HCT116 (cell line): Measurements from ENCODE around the gene NXT1. TPM values are rescaled to one million over a fixed set of nuclear protein-coding genes. Genes with fewer than 3 reads are reported as not detected.

Experiments
- ATAC-seq: fragments of 200-7000 bp; cut with Tn5 transposase; 2 replicates; pipeline ENCODE4 v1.9.1; 2020; ENCODE audit warnings: mild to moderate bottlenecking, moderate library complexity
- BruUV-seq: library from RNA; stranded (reverse); fragments of 400-500 nt; replicated peaks from 2 replicates; lab custom pipeline; 2021; lab: Mats Ljungman, UMichigan
- CTCF ChIA-PET: fragments of 300-600 bp; sonication (Branson Sonifier 250); formaldehyde crosslinking; loops from one replicate; lab custom pipeline; 2021; ENCODE audit warnings: antibody characterized with exemption; lab: Charles Lee
- POLR2A ChIA-PET: fragments of 300-600, 350-600 bp; sonication (Branson Sonifier 250); formaldehyde crosslinking; loops from one replicate; lab custom pipeline; 2021; ENCODE audit warnings: antibody characterized with exemption; lab: Charles Lee
- RAD21 ChIA-PET, 2 experiments: fragments of 300-600 bp; sonication (Branson Sonifier 250); formaldehyde crosslinking; loops; one replicate each; lab custom pipeline; 2023; ENCODE audit warnings: low total read pairs in 2 of 2; ENCODE audit not compliant: uncharacterized antibody in 2 of 2, unreplicated experiment in 2 of 2, low non-redundant PET in 1 of 2; lab: Charles Lee
- DNase-seq: peaks from one replicate; pipeline ENCODE4 v3.0.0-alpha.2; 2010; ENCODE audit warnings: low read depth, low spot score
- H2AFZ ChIP-seq: fragments of 200-600 bp; shearing (Covaris generic), sonication (generic); 2 replicates; pipeline ENCODE4 v1.6.1; 2017; ENCODE audit warnings: low read depth, mixed run types, mixed read lengths, antibody characterized with exemption, low read length; ENCODE audit not compliant: poor library complexity, severe bottlenecking
- H3K27ac ChIP-seq: 2 replicates; pipeline ENCODE4 v1.5.1; 2012; ENCODE audit warnings: low read depth, low read length
- H3K27me3 ChIP-seq: fragments of 200-600 bp; sonication (generic); 2 replicates; pipeline ENCODE4 v1.6.1; 2016; ENCODE audit warnings: mixed run types, low read length, mixed read lengths; ENCODE audit not compliant: insufficient read depth
- H3K36me3 ChIP-seq, 2 experiments: fragments of 200-500 bp in 1 of 2; fragments of 200-600 bp in 1 of 2; sonication (Bioruptor generic) in 1 of 2; sonication (generic) in 1 of 2; 2 replicates each; pipeline versions ENCODE4 v1.5.1 to v1.6.1; 2014 to 2016; ENCODE audit warnings: low read length in 2 of 2, inconsistent platforms in 1 of 2, mixed read lengths in 1 of 2, mixed run types in 1 of 2; ENCODE audit not compliant: insufficient read depth in 2 of 2, control insufficient read depth in 1 of 2
- H3K4me1 ChIP-seq, 2 experiments: fragments of 200-600 bp in 1 of 2; sonication (generic) in 1 of 2; 2 replicates each; pipeline versions ENCODE4 v1.5.1 to v1.6.1; 2012 to 2017; ENCODE audit warnings: low read length in 2 of 2, inconsistent platforms in 1 of 2, mild to moderate bottlenecking in 1 of 2, mixed read lengths in 1 of 2, mixed run types in 1 of 2, moderate library complexity in 1 of 2; ENCODE audit not compliant: insufficient read depth in 2 of 2, control insufficient read depth in 1 of 2
- H3K4me2 ChIP-seq: fragments of 200-600 bp; sonication (generic); 2 replicates; pipeline ENCODE4 v1.6.1; 2017; ENCODE audit warnings: mixed run types, low read length, mixed read lengths
- H3K4me3 ChIP-seq, 2 experiments: fragments of 200-600 bp in 1 of 2; sonication (generic) in 1 of 2; replicated peaks in 1 of 2; 2 replicates each; pipeline ENCODE4 v1.5.1; 2011 to 2016; ENCODE audit warnings: low read length in 2 of 2, control low read depth in 1 of 2, low read depth in 1 of 2, mild to moderate bottlenecking in 1 of 2, mixed read lengths in 1 of 2, mixed run types in 1 of 2
- H3K79me2 ChIP-seq: fragments of 200-600 bp; sonication (generic); 2 replicates; pipeline ENCODE4 v1.6.1; 2017; ENCODE audit warnings: mild to moderate bottlenecking, mixed run types, low read length, moderate library complexity, mixed read lengths; ENCODE audit not compliant: insufficient read depth
- H3K9ac ChIP-seq: fragments of 200-600 bp; sonication (generic); 2 replicates; pipeline ENCODE4 v1.6.1; 2016; ENCODE audit warnings: low read length, mixed read lengths
- H3K9me2 ChIP-seq: fragments of 200-600 bp; sonication (generic), shearing (Covaris generic); 2 replicates; pipeline ENCODE4 v1.6.1; 2017; ENCODE audit warnings: mixed run types, mild to moderate bottlenecking, moderate library complexity; ENCODE audit not compliant: insufficient read depth
- H3K9me3 ChIP-seq, 2 experiments: fragments of 200-500 bp in 1 of 2; fragments of 200-600 bp in 1 of 2; sonication (Bioruptor generic) in 1 of 2; sonication (generic) in 1 of 2; 2 replicates each; pipeline ENCODE4 v1.6.1; 2014 to 2017; ENCODE audit warnings: low read length in 2 of 2, mixed read lengths in 2 of 2, inconsistent platforms in 1 of 2, low read depth in 1 of 2, mild to moderate bottlenecking in 1 of 2, mixed run types in 1 of 2, moderate library complexity in 1 of 2; ENCODE audit not compliant: control insufficient read depth in 1 of 2, insufficient read depth in 1 of 2
- H4K20me1 ChIP-seq: fragments of 200-600 bp; sonication (generic), shearing (Covaris generic); 2 replicates; pipeline ENCODE4 v1.6.1; 2017; ENCODE audit warnings: mixed run types, mild to moderate bottlenecking, moderate library complexity; ENCODE audit not compliant: insufficient read depth
- CBX3 ChIP-seq: IDR thresholded peaks from 2 replicates; pipeline ENCODE4 v1.6.1; 2012; ENCODE audit warnings: low read depth
- CEBPB ChIP-seq: IDR thresholded peaks from 2 replicates; pipeline ENCODE4 v1.6.1; 2012; ENCODE audit warnings: low read depth
- CTCF ChIP-seq, 3 experiments: fragments of 200-600 bp in 1 of 3; sonication (generic) in 1 of 3; IDR thresholded peaks in 2 of 3; conservative IDR thresholded peaks in 1 of 3; 2 replicates each; pipeline ENCODE4 v1.5.1; 2012 to 2017; ENCODE audit warnings: low read depth in 2 of 3, low read length in 2 of 3, antibody characterized with exemption in 1 of 3, borderline replicate concordance in 1 of 3, control low read depth in 1 of 3, mild to moderate bottlenecking in 1 of 3, mixed read lengths in 1 of 3, mixed run types in 1 of 3, moderate library complexity in 1 of 3; ENCODE audit not compliant: insufficient read depth in 1 of 3
- EGR1 ChIP-seq: IDR thresholded peaks from 2 replicates; pipeline ENCODE4 v1.6.1; 2012; ENCODE audit warnings: low read depth
- ELF1 ChIP-seq: IDR thresholded peaks from 2 replicates; pipeline ENCODE4 v1.6.1; 2012; ENCODE audit warnings: low read depth, borderline replicate concordance
- EZH2 ChIP-seq: fragments of 200-600 bp; sonication (generic); IDR thresholded peaks from 2 replicates; pipeline ENCODE4 v1.6.1; 2017; ENCODE audit warnings: antibody characterized with exemption, mixed run types
- EZH2phosphoT487 ChIP-seq: fragments of 200-600 bp; IDR thresholded peaks from 2 replicates; pipeline ENCODE4 v1.6.1; 2018; ENCODE audit warnings: antibody characterized with exemption, borderline replicate concordance
- FOSL1 ChIP-seq: IDR thresholded peaks from 2 replicates; pipeline ENCODE4 v1.6.1; 2012; ENCODE audit warnings: low read depth
- JUND ChIP-seq: IDR thresholded peaks from 2 replicates; pipeline ENCODE4 v1.6.1; 2012
- POLR2AphosphoS5 ChIP-seq: IDR thresholded peaks from 2 replicates; pipeline ENCODE4 v1.6.1; 2011; ENCODE audit warnings: mild to moderate bottlenecking, low read depth, low read length, moderate library complexity
- SRF ChIP-seq: IDR thresholded peaks from 2 replicates; pipeline ENCODE4 v1.6.1; 2012; ENCODE audit warnings: low read depth
- TCF7L2 ChIP-seq: IDR thresholded peaks from 2 replicates; pipeline ENCODE4 v1.7.0; 2011; ENCODE audit warnings: borderline replicate concordance, inconsistent platforms; ENCODE audit not compliant: insufficient read depth, insufficient read length; ENCODE audit errors: extremely low read depth
- ZFX ChIP-seq: fragments of 450-650 bp; IDR thresholded peaks from 2 replicates; pipeline ENCODE4 v1.6.1; 2017
- intact Hi-C: fragments of 100-400 bp; cut with micrococcal nuclease; formaldehyde crosslinking; loops from 2 replicates; pipeline ENCODE4 v1.10.0; 2022
- total RNA-seq: library from RNA; stranded (reverse); gene quantifications from one replicate; pipeline ENCODE4 v1.2.1, GENCODE V29; 2021; ENCODE audit not compliant: unreplicated experiment
- TF ChIP-seq, protein P1 (sequence below): IDR thresholded peaks from 2 replicates; pipeline ENCODE4 v1.6.1; 2012
- TF ChIP-seq, protein P2 (sequence below): IDR thresholded peaks from 2 replicates; pipeline ENCODE4 v1.6.1; 2012; ENCODE audit warnings: low read depth

NXT1 gene
- total RNA-seq, 1 experiment from 2014 or later, result 29.9 TPM

DNA sequence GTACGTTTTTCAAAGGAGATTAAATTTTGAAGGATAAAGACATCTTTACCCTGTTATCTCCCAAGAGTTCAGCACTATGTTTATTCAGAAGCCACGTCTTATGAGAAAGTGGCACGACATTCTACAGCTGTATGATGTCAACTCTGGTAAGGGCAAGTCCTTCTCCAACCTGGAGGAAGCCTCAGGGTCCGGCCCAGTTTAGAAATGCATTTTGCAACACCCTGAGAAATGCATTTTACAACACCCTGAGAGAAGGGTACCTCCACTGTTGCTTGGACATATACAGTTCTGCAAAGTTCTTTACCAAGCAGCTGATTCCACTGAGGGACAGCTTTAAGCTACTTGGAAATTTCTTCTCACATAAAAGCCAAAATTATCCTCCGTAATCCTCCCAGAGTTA lies 53.2 kb downstream of the NXT1 start:
- H3K9ac ChIP-seq, result no peak overlapping the region
- H3K27me3 ChIP-seq, result no peaks in the 10 kb centered on the region
- H3K36me3 ChIP-seq, result no peaks in the 10 kb centered on the region; a peak in 1 of 4 replicates
- no peak overlapping the region for H3K4me2 ChIP-seq
- ChIA-PET CTCF (no interaction called here), POLR2A (no interaction called here), RAD21 (no interaction called here)
- no peaks in the 10 kb centered on the region for H3K4me1 ChIP-seq
- peaks cover 38% of the 10 kb centered on the region for H3K79me2 ChIP-seq
- no peak for DNase-seq
- H3K4me3 ChIP-seq, result no peak overlapping the region
- H3K27ac ChIP-seq, result no peak overlapping the region
- TF ChIP-seq CBX3, result no peak
- TF ChIP-seq FOSL1, result no peak
- ATAC-seq, result no peak
- no peaks in the 10 kb centered on the region for H3K9me3 ChIP-seq
- no peak overlapping the region for H2AFZ ChIP-seq
- intact Hi-C loops, result no loop called here
- H4K20me1 ChIP-seq, result peaks cover 5% of the 10 kb centered on the region; the same call in 1 of the 2 replicates
- no TSS peak for BruUV-seq
- H3K9me2 ChIP-seq, result no peaks in the 10 kb centered on the region

- Histone ChIP-seq H3K9me2 (no peaks in the 10 kb centered on the region), H3K27ac (no peak overlapping the region), H3K27me3 (no peaks in the 10 kb centered on the region), H3K4me3 (no peak overlapping the region), H3K79me2 (peaks cover 43% of the 10 kb centered on the region), H3K4me1 (no peaks in the 10 kb centered on the region), H3K4me2 (no peak overlapping the region), H3K36me3 (no peaks in the 10 kb centered on the region; a peak in 1 of 4 replicates), H3K9ac (no peak overlapping the region), H4K20me1 (peaks cover 5% of the 10 kb centered on the region; the same call in 1 of the 2 replicates), H2AFZ (no peak overlapping the region), H3K9me3 (no peaks in the 10 kb centered on the region)
- ATAC-seq (no peak), DNase-seq (no peak)
- intact Hi-C loops, result no loop called here
- CTCF ChIA-PET, result no interaction called here
- RAD21 ChIA-PET, result no interaction called here
- no TSS peak for BruUV-seq
- POLR2A ChIA-PET, result no interaction called here
- TF ChIP-seq CEBPB, result no peak
- no peak for TF ChIP-seq EGR1
- TF ChIP-seq, protein P1, sequence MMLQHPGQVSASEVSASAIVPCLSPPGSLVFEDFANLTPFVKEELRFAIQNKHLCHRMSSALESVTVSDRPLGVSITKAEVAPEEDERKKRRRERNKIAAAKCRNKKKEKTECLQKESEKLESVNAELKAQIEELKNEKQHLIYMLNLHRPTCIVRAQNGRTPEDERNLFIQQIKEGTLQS, result no peak
- no peak for TF ChIP-seq EZH2phosphoT487
- TF ChIP-seq, protein P2, sequence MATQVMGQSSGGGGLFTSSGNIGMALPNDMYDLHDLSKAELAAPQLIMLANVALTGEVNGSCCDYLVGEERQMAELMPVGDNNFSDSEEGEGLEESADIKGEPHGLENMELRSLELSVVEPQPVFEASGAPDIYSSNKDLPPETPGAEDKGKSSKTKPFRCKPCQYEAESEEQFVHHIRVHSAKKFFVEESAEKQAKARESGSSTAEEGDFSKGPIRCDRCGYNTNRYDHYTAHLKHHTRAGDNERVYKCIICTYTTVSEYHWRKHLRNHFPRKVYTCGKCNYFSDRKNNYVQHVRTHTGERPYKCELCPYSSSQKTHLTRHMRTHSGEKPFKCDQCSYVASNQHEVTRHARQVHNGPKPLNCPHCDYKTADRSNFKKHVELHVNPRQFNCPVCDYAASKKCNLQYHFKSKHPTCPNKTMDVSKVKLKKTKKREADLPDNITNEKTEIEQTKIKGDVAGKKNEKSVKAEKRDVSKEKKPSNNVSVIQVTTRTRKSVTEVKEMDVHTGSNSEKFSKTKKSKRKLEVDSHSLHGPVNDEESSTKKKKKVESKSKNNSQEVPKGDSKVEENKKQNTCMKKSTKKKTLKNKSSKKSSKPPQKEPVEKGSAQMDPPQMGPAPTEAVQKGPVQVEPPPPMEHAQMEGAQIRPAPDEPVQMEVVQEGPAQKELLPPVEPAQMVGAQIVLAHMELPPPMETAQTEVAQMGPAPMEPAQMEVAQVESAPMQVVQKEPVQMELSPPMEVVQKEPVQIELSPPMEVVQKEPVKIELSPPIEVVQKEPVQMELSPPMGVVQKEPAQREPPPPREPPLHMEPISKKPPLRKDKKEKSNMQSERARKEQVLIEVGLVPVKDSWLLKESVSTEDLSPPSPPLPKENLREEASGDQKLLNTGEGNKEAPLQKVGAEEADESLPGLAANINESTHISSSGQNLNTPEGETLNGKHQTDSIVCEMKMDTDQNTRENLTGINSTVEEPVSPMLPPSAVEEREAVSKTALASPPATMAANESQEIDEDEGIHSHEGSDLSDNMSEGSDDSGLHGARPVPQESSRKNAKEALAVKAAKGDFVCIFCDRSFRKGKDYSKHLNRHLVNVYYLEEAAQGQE, result no peak
- TF ChIP-seq ELF1, result no peak
- TF ChIP-seq POLR2AphosphoS5, result no peak
- no peak for TF ChIP-seq EZH2
- no peak for TF ChIP-seq TCF7L2
- TF ChIP-seq FOSL1, result no peak
- no peak for TF ChIP-seq JUND
- no peak for TF ChIP-seq SRF
- TF ChIP-seq ZFX, result no peak
- TF ChIP-seq CTCF (IDR thresholded peaks at IDR 0.05 in 2 of 3, conservative IDR thresholded peaks at IDR 0.05 in 1 of 3; ENCODE audit: borderline replicate concordance in 1 of 3, insufficient read depth in 1 of 3, low read depth in 2 of 3, low read length in 2 of 3), result no peak
Observed at GRCh38 chr20:23404196-23404595, 53.6 kb downstream of the NXT1 start.
